SK-N-SH (cell line): ENCODE results near the gene FZD7.

ENCODE experiments used
- ELF1 ChIP-seq: IDR thresholded peaks from 2 replicates; pipeline ENCODE4 v1.4.0; 2012
- EZH2phosphoT487 ChIP-seq: fragments of 200-600 bp; sonication (generic); IDR thresholded peaks from 2 replicates; pipeline ENCODE4 v1.6.1; 2017; ENCODE audit warnings: low read depth, mixed run types, mild to moderate bottlenecking, antibody characterized with exemption, moderate library complexity, borderline replicate concordance
- POLR2AphosphoS5 ChIP-seq: IDR thresholded peaks from 2 replicates; pipeline ENCODE4 v1.6.1; 2012; ENCODE audit warnings: low read depth, low read length
- TEAD4 ChIP-seq: IDR thresholded peaks from 2 replicates; pipeline ENCODE4 v1.4.0; 2012; ENCODE audit warnings: mild to moderate bottlenecking, borderline replicate concordance; ENCODE audit not compliant: insufficient read depth
- YY1 ChIP-seq: IDR thresholded peaks from 2 replicates; pipeline ENCODE4 v1.4.0; 2012; ENCODE audit warnings: low read depth, mild to moderate bottlenecking
- TF ChIP-seq, protein P1 (sequence below): fragments of 200-600 bp; sonication (generic); IDR thresholded peaks from 2 replicates; pipeline ENCODE4 v1.6.1; 2017; ENCODE audit warnings: antibody characterized with exemption, mild to moderate bottlenecking, moderate library complexity

GRCh38 chr2:201990069-201990468, 43.6 kb upstream of the FZD7 start:
- TF ChIP-seq, protein P1, sequence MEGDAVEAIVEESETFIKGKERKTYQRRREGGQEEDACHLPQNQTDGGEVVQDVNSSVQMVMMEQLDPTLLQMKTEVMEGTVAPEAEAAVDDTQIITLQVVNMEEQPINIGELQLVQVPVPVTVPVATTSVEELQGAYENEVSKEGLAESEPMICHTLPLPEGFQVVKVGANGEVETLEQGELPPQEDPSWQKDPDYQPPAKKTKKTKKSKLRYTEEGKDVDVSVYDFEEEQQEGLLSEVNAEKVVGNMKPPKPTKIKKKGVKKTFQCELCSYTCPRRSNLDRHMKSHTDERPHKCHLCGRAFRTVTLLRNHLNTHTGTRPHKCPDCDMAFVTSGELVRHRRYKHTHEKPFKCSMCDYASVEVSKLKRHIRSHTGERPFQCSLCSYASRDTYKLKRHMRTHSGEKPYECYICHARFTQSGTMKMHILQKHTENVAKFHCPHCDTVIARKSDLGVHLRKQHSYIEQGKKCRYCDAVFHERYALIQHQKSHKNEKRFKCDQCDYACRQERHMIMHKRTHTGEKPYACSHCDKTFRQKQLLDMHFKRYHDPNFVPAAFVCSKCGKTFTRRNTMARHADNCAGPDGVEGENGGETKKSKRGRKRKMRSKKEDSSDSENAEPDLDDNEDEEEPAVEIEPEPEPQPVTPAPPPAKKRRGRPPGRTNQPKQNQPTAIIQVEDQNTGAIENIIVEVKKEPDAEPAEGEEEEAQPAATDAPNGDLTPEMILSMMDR: no peak
- TF ChIP-seq YY1 (no peak), EZH2phosphoT487 (no peak), TEAD4 (no peak), ELF1 (no peak), POLR2AphosphoS5 (no peak)
